GM19351 (cell line): ENCODE results near the gene CD96.

ENCODE experiments used
- ATAC-seq: cut with Tn5 transposase; IDR thresholded peaks from one replicate; pipeline ENCODE4 v1.9.1; 2021; ENCODE audit warnings: mild to moderate bottlenecking, moderate library complexity; ENCODE audit not compliant: unreplicated experiment

Gene CD96

DNA sequence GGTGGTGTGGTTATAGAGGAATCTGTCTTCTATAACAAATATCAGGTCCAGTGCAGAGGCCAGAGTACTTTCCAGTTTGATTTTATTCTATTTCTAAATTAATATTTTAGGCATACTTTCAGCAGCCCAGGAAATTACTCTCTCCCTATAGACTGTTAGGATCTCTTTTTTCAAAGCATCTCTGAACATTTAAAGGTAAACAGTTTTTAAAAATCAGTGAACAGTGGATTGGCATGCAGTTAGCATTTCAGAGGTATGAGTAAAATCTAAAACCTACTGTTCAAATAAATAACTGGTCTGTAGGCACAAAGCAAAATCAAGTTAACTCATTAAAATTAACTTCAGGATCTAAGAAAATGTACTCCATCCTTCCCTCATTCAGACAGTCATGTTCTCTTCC is 50.1 kb downstream of the CD96 start:
- no peak for ATAC-seq

DNA sequence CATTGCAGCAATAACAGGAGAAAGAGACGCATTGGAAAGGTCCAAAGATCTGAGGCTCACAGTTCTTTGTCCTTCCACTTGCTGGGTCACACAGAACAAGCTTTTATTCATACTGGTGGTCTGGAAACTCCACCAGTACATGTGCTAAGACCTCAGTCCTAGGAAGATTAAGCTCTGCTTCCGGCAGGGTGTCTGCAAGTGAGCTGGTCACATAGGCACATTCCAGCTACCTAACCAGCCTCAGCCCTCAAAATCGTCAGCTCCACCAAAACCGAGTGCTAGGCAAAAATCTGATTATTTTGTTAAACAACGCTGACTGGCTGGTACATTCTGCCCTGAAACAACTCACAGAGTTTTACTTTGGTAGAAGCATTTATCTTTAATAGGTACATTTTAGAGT is 50.9 kb downstream of the CD96 start:
- no peak for ATAC-seq

DNA sequence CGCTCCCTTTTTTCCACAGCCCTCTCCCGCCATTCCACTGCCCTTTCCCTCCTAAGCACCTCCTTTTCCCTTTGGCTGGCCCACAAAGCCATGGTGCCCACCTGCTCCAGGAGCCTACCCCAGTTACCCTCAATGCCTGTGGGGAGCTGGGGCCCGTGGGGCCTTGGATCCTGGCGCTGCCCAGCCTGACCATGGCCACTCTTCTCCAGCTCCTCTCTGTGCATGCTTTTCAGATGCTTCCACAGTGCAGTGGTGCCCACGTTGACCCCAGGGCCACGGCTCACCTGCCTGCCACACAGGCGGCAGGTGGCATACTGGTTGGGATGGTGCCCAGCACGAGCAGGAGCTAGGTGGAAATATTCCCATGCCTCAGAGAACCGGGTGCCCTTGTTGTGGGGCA is 51.7 kb downstream of the CD96 start:
- no peak for ATAC-seq

DNA sequence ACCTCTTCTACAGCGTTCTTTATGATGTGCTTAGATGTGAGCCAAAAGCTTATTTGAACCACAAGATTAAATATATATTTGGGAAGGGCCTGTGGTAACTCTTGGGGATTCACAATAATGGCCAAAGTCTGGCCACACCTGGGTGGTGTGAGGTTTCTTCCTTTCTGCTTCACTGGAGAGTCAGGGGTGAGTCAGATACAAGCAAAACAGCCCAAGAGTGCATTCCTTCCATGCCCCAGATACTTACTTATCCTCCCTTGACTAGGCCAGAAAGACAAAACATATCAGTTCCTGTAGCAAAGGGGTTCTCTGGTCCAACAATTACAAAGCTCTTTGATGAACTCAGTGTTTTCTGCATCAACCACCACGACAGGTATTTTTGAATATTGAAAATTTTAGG is 52.2 kb downstream of the CD96 start:
- peak; percentile 65 for ATAC-seq

DNA sequence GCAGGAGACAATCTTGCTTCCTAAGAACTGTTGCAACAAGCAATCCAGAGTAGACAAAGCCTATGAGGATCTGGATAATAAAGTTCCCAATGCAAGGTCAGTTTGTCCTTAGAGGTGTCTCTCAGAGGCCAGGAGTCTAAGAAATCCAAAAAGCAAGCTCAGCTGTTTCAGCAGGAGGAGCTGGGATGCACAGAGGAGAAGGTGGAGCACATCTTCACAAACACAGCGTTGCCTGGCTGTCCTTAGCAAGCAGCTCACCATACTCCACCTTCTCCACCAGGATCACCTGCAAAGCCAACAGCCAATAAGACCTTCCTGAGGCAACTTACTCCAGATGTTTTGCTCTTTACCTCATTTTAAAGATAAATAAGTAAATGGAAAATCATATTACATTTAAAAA is 52.8 kb downstream of the CD96 start:
- ATAC-seq, result no peak

DNA sequence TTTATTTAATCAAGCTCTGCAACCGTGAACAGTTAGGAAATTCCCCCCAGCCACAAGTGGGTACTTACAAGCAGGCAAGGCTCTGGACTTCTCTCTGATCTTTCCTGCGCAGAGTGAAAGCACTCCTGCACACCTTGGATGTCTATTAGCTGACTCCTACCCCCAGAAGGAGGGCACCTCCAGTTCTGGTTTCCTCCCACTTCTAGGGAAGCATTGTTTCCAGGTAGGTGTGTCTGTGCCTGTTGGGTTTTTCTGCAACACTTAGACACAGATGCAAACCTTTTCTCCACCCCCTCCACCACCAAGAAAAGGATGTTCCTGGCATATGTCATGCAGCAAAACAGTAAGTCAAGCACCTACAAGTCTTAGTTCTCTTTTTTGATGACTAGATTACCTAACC is 53.2 kb downstream of the CD96 start, which contains the start of gene ZBED2:
Gene ZBED2 (minus strand): TSS at position 115 of the 400 bp plus-strand sequence. CDS start 1,145 bp downstream, outside the sequence.
- ATAC-seq, result peak; percentile 65

DNA sequence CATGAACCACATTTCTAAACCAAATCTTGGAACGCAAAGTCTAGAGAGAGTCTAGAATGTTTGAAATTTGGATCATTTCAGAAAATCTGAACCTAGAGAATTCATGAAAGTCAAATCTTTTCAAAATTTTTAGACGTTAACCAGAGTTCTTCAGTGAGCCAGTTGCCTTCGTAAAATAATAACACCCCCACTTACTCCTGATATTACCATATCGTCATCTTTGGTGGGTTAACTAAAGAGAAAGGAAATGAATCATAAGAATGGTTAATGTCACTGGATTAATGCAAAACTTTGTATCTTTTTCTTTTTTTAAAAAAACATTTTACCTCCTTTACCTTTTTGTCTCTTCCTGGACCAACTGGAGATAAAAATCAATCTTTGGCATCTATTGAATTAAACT is 54.3 kb downstream of the CD96 start:
- no peak for ATAC-seq

DNA sequence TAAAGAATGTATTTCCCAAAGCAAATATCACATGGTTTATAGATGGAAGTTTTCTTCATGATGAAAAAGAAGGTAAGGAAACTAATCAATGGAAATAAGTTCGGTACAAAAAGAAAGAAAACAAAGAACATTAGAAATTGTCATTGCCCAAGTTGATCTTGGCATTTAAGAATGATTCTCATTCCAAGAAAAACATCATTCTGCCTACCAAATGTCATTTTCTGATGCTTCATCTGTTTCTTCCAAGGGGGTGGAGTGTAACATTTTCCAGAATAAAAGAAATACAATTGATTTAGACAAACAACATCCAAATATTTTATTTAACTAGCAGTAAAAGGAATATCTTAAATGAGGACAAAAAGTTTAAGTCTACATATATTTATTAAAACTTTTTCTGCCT is 56.1 kb downstream of the CD96 start:
- no peak for ATAC-seq

DNA sequence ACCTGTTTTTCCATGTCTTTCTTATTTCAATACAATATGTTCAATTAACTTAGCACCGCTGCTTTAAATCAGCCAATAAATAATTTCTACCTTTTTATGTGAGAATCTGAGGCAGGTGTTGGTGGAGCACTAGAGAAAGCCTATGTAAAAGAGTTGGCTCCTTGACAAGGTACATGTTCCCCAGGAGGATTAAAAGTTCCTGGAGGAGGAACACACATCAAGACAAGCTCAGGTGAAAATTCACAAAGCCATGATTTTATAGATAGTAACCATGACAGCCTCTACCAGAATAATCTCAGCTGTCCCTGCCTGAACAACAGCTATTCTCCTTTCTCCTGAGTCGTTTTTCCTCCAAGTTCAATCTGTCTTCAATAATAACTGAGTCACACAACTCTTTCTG is 56.6 kb downstream of the CD96 start:
- no peak for ATAC-seq

DNA sequence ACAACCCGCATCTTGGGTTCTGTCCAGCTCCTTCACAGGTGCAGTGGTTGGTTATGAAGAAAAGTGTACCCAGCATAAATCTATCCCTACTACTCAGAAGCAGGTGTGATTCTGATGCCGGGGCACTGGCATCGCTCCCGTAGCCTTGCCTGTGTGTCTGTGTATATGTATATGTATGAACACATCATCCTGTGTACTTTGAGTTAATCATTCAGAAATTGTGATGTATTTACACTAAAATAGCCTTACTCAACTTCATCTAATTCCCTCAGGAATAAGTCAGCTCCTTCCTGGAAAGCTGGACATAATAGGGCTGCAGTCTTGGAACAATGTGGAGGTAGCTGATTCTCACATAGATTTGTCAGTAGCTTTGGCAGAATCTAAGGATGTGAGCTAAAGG is 59.8 kb downstream of the CD96 start:
- no peak for ATAC-seq

DNA sequence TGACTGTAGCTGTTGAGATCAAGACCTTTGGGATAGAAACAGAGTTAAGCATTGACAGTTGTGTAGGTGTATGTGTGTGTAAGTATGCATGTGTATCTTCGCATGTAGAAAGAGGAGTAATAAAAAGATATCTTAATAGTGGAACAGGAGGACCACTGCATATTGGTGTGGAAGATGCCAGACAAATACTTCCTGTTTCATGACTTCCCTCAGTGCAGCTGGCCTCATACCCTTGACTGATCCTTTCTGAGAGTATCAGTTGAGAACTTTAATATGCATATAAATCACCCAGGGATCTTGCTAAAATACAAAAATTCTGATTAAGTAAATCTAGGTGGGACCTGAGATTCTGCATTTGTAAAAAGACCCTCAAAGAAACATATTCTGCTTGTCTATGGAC is 61.7 kb downstream of the CD96 start:
- ATAC-seq, result peak; percentile 55

DNA sequence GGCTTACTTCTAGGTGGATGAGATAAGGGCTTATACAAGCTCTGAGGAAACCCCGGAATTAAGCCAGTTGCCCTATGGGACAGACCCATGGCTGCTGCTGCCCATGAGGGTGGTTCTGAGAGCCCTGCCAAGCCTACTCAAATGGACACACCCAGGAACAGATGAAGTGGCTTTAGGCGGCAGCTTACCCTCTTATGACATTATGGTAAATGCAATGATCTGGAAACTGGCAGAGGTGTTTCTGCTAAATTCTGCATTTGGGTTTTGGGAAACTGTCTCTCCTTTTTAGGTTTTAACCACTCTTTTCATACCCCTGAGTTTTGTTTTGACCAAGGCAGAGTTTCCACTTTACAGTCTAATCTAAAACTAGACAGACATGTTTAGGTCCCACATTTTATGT is 62.1 kb downstream of the CD96 start:
- ATAC-seq, result no peak

DNA sequence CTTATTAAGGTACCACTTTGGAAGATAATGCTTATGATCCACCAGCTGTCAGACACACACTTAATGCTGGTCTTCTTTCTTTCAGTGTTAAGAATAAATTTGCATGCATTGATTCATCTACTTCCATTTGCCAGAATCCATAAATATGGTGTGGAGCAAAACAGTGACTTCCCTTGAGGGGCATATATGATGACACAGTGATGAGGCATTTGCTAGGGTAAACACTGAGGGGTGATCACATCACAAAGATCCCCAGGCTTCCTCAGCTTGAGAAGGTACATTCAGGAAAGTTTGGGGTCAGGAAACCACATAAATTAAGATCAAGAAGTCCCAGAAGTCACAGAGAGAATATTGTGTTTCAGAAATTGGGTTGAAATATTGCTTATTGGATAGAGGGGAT is 63.0 kb downstream of the CD96 start:
- ATAC-seq, result no peak

DNA sequence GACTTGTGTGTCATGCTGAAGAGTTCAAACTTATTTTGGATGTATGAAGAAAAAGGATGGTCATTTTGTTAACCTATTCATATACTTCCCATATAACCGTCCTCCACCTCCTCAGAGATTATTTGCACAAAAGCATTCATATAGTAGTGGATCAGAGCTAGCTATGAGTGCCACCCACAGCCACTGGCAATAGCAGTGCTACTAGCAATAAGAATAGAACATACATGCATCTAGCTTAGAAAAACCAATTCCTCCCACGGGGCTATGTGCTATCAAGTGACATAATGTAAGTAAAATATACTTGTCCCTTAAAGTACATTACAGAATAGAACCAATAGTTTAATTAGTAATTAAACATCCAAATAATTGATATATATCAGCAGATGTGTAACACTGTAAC is 63.5 kb downstream of the CD96 start:
- no peak for ATAC-seq

DNA sequence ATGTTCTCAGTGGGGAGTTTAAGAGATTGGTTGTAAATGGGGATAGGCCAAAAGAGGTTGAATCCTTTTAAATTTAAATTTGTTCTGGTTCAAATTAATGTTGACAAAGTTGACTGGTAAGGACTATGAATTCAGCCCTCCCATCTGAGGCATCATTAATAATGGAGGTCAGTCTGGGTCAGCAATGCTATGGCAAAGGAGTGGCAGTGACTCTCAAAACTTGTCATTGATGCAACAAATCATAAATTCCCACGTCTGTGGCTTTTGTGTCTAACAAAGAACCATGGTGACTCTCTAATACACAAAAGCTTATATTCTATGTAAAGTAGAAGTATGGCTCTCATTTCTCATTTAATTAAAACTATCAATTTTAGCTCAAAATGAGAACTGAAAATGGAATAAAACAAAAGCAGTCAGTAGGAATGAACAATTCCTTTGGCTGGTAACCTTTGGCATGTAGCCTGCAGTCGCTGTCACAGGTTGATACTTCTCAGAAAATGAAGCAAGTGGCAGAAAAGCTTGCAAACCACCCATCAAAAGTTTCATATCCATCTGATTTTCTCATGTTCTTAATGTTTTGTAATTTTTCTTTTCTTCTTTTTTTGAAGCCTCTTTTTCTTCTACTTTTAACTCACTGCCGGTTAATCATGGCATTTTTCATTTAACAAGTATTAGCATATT is 65.4 kb downstream of the CD96 start:
- ATAC-seq, result no peak

DNA sequence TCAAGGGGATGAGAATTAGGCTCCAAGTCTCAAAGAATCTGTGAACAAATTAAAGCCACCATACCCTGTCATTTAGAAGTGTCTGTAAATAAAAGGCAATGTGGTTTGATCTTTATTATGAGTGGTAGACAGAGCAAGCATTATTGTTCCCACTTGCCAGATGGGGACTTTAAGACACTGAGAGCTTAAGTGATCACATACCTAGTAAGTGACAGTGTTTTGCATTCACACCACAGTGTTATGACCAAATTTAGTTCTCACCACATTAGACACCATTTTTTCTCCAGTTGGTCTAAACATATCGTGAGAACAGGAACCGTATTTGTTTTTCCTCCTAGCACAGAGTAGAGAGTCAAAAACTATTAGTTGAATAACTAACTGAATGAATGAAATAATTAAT is 66.4 kb downstream of the CD96 start:
- ATAC-seq, result peak; percentile 36

DNA sequence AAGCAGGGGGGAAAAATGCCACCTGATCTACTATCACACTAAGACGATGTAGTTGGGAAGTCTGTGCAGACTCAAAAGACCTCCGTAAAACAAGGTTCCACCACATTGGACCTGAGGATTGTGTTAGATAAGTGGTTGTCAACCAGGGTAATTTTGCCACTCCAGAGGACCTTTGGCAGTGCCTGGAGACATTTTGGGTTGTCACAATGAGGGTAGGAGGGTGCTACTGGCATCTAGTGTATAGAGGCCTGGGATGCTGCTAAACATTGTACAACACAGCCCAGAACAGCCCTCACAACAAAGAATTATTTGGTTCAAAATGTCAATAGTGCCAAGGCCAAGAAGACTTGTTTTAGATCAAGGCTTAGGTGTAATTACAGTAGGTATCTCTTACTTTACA is 67.7 kb downstream of the CD96 start:
- ATAC-seq, result no peak

DNA sequence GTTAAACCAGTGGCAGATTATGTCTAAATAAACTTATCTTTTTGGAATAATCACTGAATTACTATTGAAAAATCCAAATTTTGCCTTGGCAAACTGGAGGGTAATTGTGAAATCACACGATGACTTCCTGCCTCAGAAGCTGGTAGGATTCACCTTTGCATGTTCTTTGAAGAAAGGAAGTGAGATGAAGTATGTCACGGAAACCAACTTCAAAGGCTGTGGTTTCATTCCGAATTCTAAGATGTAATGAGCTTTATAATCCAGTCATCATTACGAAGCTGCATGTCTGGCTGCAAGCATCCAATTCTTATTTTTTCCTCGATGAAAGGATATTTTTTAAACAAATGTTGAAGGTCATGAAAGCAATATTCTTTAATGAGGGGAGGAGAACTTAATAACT is 68.2 kb downstream of the CD96 start:
- peak; percentile 91 for ATAC-seq

DNA sequence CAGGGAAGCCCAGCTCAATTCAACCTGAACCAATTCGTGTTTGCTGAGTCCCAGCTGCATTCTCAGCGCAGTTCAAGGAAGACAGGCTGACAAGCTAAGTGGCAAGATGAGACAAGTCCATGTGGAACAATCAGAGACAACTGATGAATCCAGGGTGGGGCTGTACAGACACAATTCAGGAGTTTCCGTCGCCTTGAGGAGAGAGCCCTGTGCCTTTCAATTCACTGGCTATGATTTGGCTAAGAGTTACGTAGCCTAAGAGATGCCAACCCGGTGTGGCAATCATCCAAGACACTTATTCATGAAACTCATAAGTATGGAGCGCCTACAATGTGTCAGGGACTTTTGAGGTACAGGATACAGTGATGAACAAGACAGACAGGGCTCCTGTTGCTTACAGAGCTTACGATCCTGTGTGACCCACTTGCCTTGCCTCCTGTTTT is 68.6 kb downstream of the CD96 start:
- ATAC-seq, result no peak

DNA sequence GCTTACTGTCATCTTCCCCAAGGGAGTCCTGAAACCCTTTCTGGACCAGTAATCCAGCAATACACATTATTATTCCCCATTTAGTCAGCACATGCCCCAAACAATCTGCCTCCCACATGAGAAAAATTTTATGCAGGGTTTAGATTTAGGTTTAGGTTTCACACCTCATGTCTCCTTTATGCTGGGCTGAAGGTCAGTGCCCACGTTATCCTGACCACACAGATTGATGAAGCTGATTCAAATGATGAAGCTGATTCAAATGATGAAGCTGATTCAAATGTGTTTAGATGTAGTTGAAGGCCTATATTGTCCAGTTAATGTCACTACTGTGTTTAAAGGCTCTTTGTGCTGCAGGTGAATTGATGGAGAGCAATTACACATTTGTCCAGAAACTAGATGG is 71.3 kb downstream of the CD96 start:
- no peak for ATAC-seq

DNA sequence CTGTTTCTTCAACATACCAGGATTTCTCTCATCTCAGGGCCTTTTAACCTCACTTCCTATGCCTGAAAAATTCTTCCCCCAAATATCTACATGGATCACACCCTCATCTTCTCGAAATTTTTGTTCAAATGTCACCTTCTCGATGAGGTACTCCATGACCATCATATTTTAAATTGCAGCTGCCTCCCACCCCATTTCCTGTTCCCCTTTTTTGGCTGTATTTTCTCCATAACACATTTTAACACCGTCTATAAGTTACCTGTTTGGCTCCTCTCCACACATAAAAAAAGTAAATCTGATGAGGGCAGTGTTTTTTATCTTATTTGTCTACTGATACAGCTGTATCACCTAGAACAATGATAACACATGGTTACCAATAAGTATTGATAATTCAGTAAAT is 73.9 kb downstream of the CD96 start:
- no peak for ATAC-seq

DNA sequence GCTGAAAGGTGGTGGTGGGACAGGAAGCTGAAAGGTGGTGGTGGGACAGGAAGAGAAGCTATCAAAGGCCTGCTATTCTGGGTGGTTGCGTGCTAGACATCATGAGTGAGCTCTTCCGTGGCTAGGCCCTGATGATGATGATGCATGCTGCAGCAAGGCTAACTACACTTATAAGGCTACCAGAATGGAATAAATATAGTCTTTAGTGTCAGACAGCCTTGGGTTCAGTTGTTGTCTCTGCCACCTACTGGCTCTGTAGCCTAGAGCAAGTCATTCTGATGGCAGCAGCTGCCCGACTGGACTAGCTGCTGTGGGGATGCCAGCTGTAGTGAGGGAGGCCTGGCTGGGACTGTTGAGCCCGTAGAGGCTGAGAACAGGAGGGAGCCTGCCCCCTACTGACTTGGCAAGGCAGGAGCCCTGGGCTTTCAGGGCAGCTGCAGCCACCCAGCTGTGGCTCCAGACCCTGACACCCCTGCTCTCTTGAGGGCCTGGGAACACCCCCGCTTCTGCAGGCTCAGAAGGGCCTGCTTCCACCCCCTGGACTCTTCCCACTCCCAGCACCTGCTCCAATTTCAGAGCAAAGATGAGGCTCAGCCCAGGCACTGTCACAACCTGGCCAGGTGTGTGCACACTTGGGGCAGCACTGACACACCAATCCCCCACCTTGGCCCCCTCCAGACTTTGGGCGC is 74.6 kb downstream of the CD96 start:
- ATAC-seq, result peak; percentile 71

DNA sequence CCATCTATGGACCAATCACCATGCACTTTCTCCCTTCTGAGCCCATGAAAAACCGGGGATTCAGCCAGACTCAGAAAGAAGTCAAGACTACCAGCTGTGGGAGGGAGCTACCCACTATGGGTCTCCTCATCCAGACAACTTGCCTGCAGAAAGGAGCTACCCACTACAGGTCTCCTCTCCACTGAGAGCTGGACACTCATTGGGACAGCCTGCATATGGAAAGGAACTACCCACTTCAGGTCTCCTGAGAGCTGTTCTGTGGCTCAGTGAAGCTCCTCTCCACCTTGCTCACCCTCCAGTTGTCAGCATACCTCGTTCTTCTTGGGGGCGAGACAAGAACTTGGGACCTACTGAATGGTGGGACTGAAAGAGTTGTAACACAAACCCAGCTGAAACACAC is 75.4 kb downstream of the CD96 start:
- no peak for ATAC-seq
